Upper lobe of left lung (tissue), 4 donors: ENCODE data around the gene GPR162.

Experiments
- POLR2A ChIP-seq, 4 donors: fragments of 450-650 bp; IDR thresholded peaks; one replicate each; pipeline ENCODE4 v1.5.1; 2016 to 2017; ENCODE audit warnings: antibody characterized with exemption in 4 of 4, mild to moderate bottlenecking in 2 of 4
- POLR2AphosphoS5 ChIP-seq, 2 donors: sonication (generic); formaldehyde crosslinking; IDR thresholded peaks; one replicate each; pipeline ENCODE4 v1.5.1; 2017; ENCODE audit warnings: antibody characterized with exemption in 2 of 2
- TF ChIP-seq, protein P1 (sequence below), 6 experiments: fragments of 450-650 bp in 4 of 6; fragments of 200-600 bp in 2 of 6; sonication (generic) in 2 of 6; IDR thresholded peaks; one replicate each; pipeline ENCODE4 v1.5.1; 2016 to 2019; ENCODE audit warnings: antibody characterized with exemption in 6 of 6

DNA sequence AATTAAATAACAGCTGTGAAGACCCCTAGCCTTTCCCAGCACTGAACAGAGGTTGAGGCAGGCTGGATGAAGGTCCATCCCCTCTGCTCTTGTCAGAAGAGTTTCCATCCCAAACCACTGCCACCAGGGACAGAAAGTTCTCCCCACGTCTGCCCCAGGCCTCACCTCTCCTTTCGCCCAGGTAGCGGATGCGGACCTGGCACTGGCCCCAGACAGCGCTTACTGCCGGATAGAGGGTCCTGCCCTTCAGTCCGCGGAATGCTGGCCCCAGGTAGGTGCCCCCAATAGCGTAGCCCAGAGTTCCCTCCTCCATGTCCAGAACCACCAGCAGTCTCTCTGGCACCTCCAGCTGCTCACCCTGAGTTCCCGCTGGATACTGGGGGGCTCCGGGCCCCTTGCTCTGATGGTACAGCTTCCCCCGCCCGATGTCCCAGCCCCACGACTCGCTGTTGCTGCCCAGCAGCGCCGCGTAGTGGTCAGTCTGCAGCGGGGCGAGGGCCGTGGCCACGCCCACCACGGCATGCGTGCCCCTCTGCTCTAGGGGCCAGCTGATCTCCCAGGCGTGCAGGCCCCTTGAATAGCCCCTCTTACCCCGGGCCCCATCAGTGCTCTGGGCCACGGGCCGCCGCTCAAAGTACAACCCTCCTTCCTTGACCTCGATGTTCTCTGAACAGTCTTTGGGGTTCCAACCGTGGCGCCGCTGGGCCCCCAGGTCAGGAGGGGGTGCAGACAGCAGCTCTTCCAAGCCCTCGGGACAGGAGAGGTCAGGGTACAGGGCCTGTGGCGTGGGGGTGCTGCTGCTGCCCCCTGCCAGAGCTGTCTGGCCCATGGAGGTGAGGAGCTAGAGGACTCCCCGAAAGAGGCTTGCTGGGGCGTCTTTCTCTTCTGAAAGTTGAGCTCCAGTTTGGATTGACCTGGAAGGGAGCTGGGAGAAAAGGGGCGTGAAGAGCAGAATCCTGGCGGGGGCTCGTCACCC, 50.7 kb downstream of the GPR162 start:
- TF ChIP-seq, protein P1, sequence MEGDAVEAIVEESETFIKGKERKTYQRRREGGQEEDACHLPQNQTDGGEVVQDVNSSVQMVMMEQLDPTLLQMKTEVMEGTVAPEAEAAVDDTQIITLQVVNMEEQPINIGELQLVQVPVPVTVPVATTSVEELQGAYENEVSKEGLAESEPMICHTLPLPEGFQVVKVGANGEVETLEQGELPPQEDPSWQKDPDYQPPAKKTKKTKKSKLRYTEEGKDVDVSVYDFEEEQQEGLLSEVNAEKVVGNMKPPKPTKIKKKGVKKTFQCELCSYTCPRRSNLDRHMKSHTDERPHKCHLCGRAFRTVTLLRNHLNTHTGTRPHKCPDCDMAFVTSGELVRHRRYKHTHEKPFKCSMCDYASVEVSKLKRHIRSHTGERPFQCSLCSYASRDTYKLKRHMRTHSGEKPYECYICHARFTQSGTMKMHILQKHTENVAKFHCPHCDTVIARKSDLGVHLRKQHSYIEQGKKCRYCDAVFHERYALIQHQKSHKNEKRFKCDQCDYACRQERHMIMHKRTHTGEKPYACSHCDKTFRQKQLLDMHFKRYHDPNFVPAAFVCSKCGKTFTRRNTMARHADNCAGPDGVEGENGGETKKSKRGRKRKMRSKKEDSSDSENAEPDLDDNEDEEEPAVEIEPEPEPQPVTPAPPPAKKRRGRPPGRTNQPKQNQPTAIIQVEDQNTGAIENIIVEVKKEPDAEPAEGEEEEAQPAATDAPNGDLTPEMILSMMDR (IDR thresholded peaks at IDR 0.05), result peak; percentile 92 to 98 (median 96)
- no peak for TF ChIP-seq POLR2A (IDR thresholded peaks at IDR 0.05)
- peak; percentile 33 to 42 for TF ChIP-seq POLR2AphosphoS5 (IDR thresholded peaks at IDR 0.05)
